GM15510 (cell line): ENCODE measurements around the gene THADA.

Experiments used
- POLR2A ChIP-seq: IDR thresholded peaks from 3 replicates; pipeline ENCODE4 v1.6.1; 2011; ENCODE audit warnings: borderline replicate concordance; ENCODE audit not compliant: insufficient read length; ENCODE audit errors: extremely low read depth

The THADA gene

DNA sequence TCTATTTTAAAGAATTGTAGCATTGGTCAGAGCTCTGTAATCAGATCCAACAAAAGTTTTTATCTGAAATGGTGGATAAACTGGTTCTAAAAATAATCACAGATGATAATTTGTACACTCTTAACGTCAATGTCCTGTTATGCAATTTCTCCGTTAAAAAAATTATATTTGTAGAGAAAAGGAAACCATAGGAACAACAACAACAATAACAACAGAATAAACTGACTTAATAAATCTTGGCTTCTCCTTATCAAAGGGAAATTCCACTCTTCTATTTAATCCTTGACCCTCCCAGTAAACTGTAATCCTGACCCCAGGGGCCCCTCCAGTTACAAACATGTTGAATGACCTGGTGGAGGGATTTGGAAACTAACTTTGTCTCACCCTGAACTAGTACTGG, 290.8 kb downstream of the THADA start:
- TF ChIP-seq POLR2A: no peak

DNA sequence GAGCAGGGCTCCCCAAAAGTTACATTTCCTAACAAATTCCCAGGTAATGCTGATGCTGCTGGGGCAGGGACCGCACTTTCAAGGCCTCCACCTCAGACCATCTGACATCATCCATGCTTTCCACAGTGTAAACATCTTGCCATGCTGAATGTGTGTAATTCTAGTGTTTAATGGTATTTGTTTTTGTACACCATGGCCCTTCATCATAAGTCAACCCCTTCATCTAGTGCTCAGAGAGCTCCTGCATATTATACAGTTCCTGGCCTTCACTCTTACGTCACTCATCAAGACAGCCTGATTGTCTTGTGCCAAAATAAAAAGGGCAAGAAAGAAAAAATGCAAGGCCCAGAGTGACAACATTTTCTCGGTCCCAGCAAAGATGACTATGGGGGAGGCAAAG, 291.9 kb downstream of the THADA start:
- TF ChIP-seq POLR2A: no peak

DNA sequence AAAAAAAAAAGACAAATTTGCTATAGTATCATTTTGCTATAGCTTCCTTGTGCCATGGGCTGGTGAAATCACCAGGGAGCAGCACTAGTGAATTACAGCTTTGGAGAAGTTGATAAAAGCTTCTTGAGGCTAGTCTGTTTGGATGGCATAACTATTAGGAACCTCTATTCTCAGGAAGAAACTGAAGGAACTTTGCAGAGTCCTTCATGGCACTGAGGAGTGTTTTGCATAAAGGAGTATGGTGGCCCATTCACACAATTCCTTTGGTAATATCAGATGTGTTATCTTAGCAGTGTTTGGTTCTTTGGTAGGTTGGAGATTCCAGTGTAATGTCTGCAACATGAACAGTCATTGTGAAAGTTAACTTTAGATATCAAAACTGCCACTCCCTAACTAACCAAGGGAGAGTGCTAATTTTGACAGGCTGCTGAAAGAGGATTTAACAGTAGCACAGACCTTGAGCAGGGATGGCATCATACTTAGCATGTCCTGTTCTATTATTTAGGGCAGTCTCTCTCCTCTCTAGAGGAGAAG, 292.8 kb downstream of the THADA start:
- no peak for TF ChIP-seq POLR2A

DNA sequence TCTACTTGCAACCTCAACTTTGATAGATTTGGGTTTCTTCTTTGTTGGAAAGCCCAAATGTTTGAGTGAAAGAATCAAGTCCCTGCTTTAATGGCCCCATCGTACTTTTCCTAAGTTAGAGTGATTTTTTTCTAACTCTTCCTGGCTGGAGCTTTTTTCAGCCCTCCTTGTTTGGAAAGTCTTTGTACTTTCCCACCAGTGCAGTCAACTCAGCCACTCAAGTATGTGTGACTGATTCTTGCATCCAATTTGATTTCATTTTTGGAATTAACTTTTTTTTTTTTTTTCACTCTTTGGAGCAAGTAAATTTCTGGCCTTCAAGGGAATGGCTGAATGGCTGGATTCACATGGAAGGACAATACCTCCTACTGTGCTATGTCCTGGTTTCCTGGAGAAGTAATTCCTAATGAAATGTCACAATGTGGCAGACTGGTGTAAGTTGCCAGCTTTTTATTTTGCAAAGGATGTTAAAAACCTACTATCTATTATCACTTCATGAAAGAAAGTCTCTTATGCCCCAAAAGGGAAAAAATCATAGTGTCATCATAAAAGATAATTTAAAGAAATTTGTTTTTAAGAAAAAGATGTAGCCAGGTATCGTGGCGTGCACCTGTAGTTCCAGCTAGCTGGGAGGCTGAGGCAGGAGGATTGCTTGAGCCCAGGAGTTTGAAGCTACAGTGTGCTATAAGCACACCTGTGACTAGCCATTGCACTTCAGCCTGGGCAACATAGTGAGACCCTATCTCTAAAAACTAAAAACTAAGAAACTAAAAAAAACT, 293.5 kb downstream of the THADA start:
- no peak for TF ChIP-seq POLR2A

DNA sequence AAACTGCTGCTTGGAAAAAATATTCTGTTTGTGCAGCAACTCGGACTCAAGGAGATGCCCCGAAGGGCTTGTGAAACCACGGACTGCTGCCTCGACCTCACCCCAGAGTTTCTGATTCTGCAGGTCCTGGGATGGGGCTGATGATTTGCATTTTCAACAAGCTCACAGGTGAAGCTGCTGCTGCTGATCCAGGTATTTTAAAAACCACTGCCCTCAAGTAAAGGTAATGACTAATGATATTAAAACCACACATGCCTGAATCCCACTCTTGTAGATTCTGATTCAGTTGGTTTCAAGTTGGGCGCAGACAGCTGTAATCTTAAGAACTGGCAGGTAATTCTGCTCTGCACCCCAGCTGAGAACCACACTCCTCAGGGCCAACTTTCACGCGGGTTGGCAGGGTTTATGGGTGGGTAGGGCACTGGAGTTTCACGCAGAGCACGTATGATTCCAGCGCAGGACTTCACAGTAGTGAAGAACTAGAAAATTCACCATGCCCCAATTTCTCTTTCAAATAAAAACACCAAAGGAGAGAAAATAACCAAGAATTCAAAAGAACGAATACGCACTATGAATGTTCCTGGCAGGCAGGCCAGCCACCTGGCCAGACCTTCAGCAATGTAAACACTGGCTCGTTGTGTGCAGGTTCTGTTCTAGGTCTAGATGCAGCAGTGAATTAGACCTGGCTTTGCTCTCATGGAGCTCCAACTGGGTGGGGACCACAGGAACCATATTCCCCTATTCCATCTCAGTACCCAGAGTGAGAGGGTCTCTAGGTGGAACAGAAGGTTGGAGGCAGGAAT, 294.9 kb downstream of the THADA start:
- TF ChIP-seq POLR2A: no peak

DNA sequence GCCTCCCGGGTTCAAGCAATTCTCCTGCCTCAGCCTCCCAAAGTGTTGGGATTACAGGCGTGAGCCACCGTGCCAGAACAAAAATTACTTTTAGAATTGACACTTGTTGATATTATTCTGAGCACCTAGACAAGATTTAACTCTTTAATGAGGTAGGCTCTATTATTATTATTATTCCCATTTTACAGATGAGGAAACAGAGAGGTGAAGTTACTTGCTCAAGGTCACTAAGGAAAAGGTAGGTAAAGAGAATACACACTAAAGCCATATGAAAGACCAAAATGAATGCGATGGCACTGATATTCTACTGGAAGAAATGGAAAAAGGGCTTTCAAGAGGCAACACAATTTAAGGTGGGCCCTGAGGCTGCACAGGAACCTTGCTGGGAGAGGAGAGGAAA, 295.6 kb downstream of the THADA start:
- no peak for TF ChIP-seq POLR2A

DNA sequence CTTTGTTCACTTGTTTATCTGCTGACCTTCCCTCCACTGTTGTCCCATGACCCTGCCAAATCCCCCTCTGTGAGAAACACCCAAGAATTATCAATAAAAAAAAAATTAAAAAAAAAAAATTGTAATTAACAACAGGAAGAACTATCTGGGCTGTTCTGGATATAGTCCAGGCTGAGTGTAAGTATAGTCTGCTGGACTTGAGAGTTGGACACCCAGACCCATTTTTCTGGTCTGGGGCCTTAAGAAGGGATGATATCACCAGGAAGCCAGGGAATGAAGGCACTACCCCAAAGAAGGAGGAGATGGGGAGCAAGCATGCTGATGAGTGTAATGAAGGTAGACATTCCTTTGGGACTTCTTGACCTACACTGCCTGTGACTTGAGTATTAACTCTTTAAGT, 297.3 kb downstream of the THADA start:
- TF ChIP-seq POLR2A: no peak

DNA sequence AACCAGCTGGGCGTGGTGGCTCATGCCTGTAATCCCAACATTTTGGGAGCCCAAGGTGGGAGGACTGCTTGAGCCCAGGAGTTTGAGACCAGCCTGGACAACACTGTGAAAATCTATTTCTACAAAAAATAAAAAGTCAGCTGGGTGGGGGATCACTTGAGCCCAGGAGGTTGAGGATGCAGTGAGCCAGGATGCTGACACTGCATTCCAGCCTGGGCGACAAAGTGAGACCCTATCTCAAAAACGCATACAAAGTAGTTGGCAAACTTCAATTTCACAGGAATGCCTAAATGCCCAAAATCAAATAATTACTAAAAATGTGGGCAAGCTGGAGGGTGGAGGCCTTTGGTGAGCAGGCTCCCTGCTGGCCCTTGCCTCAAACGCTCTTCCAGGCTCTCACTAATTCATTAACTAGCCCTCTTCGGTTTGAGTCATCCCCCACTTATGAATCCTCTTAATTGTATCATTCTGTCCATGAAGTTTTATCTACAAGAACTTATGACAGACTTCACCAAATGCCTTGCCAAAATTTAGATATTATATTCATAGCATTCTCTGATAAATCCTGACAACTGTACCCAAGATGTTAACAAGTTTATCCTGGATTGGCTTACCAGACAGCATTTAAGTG, 300.8 kb downstream of the THADA start:
- no peak for TF ChIP-seq POLR2A

DNA sequence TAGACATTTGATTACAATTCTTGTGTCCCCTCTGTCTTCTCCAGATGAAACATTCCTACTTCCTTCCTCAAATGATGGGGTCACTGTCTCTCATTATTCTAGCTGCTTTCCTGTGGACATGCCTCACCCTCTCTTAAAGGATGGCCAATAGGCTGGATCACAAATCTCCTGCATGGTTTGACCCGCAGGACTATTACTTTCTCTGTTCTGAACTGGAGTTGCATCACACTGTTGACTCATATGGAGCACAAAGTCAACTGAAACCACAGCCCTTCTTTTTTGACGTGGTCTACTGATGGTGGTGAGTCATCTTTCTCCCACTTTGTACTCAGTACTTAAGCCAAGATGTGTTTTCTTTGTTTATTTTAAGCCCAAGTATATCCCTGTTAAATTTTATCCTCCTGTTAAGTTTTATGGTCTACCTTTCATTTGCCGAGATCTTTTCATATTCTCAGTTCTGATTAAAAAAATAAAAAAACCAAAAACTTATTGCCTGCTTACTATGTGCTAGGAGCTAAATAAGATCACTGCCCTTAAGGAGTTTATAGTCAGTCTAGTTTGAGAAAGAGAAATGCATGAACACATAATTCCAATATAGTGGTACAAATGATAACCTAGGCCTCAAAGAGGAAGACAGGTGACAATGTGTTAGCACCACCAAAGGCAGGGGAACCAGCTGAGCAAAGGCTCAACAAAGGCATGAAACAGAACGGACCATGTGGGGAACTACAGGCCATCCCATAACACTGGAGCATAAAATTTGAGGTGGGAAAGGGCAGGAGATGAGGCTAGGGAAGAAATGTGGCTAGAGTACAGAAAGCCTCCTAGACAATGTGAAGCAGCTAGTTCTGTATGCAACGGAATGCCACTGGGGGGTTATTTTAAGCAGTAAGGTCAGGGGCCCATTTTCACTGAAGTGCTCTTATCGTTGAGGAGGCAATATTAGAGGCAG, 301.8 kb downstream of the THADA start:
- TF ChIP-seq POLR2A: no peak

DNA sequence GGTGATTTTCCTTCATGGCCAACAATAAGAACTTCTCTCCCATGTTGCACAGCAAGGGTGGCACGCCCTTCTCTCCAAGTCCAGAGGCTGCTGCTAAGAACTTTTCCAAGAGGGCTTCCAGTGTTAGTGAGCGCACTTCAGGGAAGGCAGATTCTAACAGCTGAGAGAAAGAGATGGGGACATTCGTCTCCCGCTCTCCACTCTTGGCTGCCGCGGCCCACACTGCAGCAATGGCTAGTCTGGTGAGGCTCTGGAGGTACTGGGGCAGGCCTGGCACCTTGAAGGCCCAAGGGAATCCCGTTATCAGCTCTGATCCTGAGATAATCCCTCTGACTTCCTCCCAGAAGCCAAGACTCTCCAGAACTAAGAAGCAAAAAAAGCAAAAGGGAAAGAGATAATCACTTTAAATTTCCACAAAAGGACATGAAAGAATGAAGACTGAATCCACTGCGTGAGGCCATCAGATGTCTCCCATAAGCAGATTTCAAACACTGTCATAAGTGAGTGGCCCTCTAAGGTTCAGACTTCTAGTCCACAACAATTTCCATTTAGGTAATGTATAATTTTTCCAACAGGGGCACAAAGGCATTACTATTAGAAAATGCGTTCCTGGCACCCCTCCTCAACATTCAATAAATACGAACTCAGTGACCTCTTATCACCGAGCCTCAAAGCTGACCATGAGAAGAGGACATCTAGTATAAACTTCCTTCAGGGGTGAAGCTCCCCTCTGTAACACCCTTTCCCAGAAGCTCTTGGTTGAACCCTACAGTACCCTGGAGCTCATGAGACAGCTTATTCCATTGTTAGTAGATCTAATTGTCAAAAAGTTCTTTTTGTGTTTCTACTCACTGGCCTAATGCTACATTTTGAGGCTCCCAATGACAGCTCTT, 302.7 kb downstream of the THADA start:
- TF ChIP-seq POLR2A: no peak

DNA sequence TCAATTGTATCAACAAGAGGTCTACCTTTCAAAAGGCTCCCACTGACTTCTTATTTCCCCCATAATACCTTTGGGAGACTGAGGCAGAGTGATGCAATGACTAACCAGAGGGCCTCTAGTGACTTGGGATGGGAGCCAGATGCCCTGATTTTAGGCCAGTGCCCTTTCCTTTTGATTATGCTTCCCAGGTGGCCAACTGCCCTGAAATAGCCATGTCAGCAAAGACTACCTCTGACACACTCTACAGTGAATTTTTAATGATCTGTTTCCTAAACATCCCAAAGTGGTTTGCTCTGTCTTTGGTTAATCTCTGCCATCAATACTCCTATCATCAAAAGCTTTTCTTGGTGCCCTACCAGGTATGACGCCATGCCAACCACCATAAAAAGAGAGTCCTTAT, 303.5 kb downstream of the THADA start:
- no peak for TF ChIP-seq POLR2A

DNA sequence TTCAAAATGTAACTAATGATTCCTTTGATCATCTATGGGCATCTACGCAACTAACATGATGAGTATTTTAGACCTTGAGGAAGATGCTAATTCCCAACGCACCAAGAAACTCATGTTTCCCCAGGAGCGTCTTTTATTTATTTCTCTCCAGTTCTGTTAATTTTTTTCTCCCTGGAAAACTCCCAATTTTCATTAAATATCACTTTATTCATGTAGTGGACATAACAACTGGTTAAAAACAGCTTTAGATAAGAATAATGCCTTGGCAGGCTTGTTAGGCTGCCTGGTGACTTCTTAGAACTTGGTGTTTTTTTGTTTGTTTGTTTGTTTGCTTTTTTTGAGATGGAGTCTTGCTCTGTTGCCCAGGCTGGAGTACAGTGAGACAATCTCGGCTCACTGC, 306.5 kb downstream of the THADA start:
- TF ChIP-seq POLR2A: no peak

DNA sequence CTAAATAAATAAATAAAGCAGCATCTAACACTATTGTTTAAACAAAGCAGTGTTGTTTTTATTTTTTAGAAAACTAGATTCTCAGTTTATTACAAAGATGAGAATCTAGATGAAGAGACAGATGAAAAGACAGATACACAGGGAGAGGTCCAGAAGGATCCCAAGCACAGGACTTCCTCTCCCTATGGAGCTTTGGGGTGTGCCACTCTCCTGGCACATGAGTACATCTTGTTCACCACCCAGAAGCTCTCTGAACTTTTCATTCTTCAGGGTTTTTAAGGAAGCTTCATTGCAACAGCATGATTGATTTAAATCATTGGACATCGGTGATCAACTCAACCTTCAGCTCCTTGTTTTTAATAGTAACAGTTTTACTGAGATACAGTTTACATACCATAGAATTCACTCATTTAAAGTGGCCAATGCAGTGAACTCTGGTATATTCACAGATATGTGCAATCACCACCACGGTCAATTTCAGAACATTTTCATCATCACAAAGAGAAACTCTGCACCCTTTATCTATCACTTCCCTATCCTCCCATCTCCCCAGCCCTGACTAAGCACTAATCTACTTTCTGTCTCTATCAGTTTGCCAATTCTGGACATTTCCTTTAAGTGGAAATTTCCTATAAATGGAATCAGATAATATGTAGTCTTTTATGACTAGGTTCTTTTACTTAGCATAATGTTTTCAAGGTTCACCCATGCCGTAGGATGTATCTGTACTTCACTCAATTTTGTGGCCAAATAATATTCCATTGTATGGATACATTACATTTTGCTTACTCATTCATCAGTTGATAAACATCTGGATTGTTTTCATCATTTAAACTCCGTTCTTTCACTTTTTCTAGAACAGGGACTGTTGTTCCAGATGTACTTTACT, 307.2 kb downstream of the THADA start:
- no peak for TF ChIP-seq POLR2A

DNA sequence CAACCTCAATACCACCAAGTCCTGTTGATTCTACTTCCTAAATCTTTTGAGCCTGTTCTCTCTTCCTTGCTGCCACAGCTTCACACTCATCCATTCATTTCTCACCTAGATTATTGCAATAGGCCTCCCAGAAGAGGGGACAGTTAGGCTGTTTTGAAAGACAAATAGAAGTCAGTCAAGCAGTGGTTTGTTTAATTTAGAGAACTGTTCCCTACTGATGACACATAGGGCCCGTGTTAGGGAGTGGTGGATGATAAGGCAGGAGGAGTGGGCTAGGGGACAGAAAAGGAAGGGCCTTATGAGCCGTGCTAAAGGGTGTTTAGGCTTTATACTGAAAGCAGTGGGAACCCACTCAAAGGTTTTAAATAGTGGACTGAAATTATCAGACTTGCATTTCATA, 309.9 kb downstream of the THADA start:
- no peak for TF ChIP-seq POLR2A
